MM.1S (cell line): ENCODE results near the gene EGFLAM.

Experiments
- EZH2 ChIP-seq: fragments of 300-600 bp; sonication (generic); optimal IDR thresholded peaks from 2 replicates; pipeline ENCODE3; 2017; ENCODE audit warnings: low read depth, mild to moderate bottlenecking, antibody characterized with exemption, low read length, mixed read lengths
- TF ChIP-seq, protein P1 (sequence below): fragments of 300-600 bp; sonication (generic); IDR thresholded peaks from 2 replicates; pipeline ENCODE4 v1.5.1; 2016; ENCODE audit warnings: antibody characterized with exemption, low read length, mixed read lengths

- TF ChIP-seq, protein P1, sequence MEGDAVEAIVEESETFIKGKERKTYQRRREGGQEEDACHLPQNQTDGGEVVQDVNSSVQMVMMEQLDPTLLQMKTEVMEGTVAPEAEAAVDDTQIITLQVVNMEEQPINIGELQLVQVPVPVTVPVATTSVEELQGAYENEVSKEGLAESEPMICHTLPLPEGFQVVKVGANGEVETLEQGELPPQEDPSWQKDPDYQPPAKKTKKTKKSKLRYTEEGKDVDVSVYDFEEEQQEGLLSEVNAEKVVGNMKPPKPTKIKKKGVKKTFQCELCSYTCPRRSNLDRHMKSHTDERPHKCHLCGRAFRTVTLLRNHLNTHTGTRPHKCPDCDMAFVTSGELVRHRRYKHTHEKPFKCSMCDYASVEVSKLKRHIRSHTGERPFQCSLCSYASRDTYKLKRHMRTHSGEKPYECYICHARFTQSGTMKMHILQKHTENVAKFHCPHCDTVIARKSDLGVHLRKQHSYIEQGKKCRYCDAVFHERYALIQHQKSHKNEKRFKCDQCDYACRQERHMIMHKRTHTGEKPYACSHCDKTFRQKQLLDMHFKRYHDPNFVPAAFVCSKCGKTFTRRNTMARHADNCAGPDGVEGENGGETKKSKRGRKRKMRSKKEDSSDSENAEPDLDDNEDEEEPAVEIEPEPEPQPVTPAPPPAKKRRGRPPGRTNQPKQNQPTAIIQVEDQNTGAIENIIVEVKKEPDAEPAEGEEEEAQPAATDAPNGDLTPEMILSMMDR: no peak
- TF ChIP-seq EZH2: no peak
Measured at GRCh38 chr5:38500573-38501260, 242.4 kb downstream of the EGFLAM start.
